Measurements from ENCODE around the gene MMP20. TPM values are rescaled to one million over a fixed set of nuclear protein-coding genes. Genes with fewer than 3 reads are reported as not detected.

The MMP20 gene
- total RNA-seq, 6 experiments from 2014 or later, result not detected

GRCh38 chr11:102626676-102627075 lies 1.5 kb upstream of the MMP20 start:
- Histone ChIP-seq H3K4me1 (peaks cover 0 to 16% (median 0%) of the 10 kb centered on the region in 4 donors), H3K9me3 (no peaks in the 10 kb centered on the region), H3K4me3 (no peak overlapping the region), H3K27ac (no peak overlapping the region), H3K27me3 (no peaks in the 10 kb centered on the region), H3K36me3 (no peaks in the 10 kb centered on the region)
- TF ChIP-seq POLR2A (IDR thresholded peaks at IDR 0.05) (no peak), CTCF (IDR thresholded peaks at IDR 0.05) (no peak)
- DNase-seq (no peak), ATAC-seq (no peak)
- intact Hi-C loops (cut with DNase I), result no loop called here
- 54% methylated on average over 1 of the region's 1 CpG for WGBS (ENCODE audit: insufficient coverage, low coverage, low lambda C conversion rate, missing lambda C conversion rate)

GRCh38 chr11:102623998-102624397 lies 1.1 kb downstream of the MMP20 start:
- Histone ChIP-seq H3K27me3 (no peaks in the 10 kb centered on the region), H3K9me3 (no peaks in the 10 kb centered on the region), H3K36me3 (no peaks in the 10 kb centered on the region), H3K27ac (no peak overlapping the region), H3K4me3 (no peak overlapping the region), H3K4me1 (no peaks in the 10 kb centered on the region)
- 87% methylated on average over 7 of the region's 8 CpGs for WGBS (ENCODE audit: insufficient coverage, low coverage, low lambda C conversion rate, missing lambda C conversion rate)
- intact Hi-C loops (cut with DNase I), result no loop called here
- no peak for DNase-seq
- no peak for ATAC-seq
- TF ChIP-seq POLR2A (IDR thresholded peaks at IDR 0.05) (no peak), CTCF (IDR thresholded peaks at IDR 0.05) (no peak)

- no peak overlapping the region for H3K4me3 ChIP-seq
- ATAC-seq (no peak), DNase-seq (no peak)
- H3K27ac ChIP-seq, result no peak overlapping the region
- H3K9me3 ChIP-seq, result no peaks in the 10 kb centered on the region
- no peaks in the 10 kb centered on the region for H3K27me3 ChIP-seq
- H3K36me3 ChIP-seq, result no peaks in the 10 kb centered on the region
- WGBS (ENCODE audit: insufficient coverage, low coverage, low lambda C conversion rate, missing lambda C conversion rate), result 83% methylated on average over 1 of the region's 5 CpGs
- no peak for TF ChIP-seq POLR2A (IDR thresholded peaks at IDR 0.05)
- no peak for TF ChIP-seq CTCF (IDR thresholded peaks at IDR 0.05)
- intact Hi-C loops (cut with DNase I), result no loop called here
- H3K4me1 ChIP-seq, result no peaks in the 10 kb centered on the region
Measured at GRCh38 chr11:102623128-102623527, 2.0 kb downstream of the MMP20 start.

- H3K27me3 ChIP-seq, result no peaks in the 10 kb centered on the region
- 67% methylated on average over 4 of the region's 5 CpGs for WGBS (ENCODE audit: insufficient coverage, low coverage, low lambda C conversion rate, missing lambda C conversion rate)
- no peak overlapping the region for H3K4me3 ChIP-seq
- ATAC-seq (no peak), DNase-seq (no peak)
- no peak overlapping the region for H3K27ac ChIP-seq
- H3K36me3 ChIP-seq, result no peaks in the 10 kb centered on the region
- no peaks in the 10 kb centered on the region for H3K4me1 ChIP-seq
- TF ChIP-seq POLR2A (IDR thresholded peaks at IDR 0.05), result no peak
- no peak for TF ChIP-seq CTCF (IDR thresholded peaks at IDR 0.05)
- intact Hi-C loops (cut with DNase I), result no loop called here
- H3K9me3 ChIP-seq, result no peaks in the 10 kb centered on the region
Measured at GRCh38 chr11:102622258-102622657, 2.9 kb downstream of the MMP20 start.
